Fibroblast of pulmonary artery (primary cell): Measurements from ENCODE around the gene KMT5B.

ENCODE experiments used
- DNase-seq: peaks from one replicate; pipeline ENCODE4 v3.0.0-alpha.2; 2010; ENCODE audit warnings: low read depth
- H3K4me3 ChIP-seq: replicated peaks from 2 replicates; pipeline ENCODE4 v1.5.1; 2011; ENCODE audit warnings: low read depth, mild to moderate bottlenecking, control low read depth, low read length, moderate library complexity
- TF ChIP-seq, protein P1 (sequence below): IDR thresholded peaks from 2 replicates; pipeline ENCODE4 v1.5.1; 2011; ENCODE audit warnings: mild to moderate bottlenecking, control low read depth, low read length, inconsistent platforms; ENCODE audit errors: missing control alignments

Gene KMT5B

DNA sequence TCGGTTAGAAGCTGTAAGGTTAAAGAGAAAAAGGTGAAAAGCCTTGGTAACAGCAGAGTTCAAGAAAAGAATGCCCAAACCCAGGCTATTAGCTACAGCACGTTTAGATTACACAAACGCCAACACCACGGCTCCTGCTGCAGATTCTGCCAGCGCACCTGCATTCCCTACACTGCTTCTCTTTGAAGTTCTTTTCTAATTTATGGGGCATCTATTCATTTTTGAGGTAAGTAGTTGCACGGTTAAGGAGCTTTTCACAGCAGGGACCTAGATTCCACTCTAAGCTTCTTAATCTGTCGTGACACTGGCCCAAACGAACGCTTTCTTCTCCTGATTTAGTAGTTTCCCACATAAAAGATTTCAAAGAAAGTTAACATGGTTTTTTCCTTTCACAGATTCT is 53.9 kb downstream of the KMT5B start:
- no peak for DNase-seq
- H3K4me3 ChIP-seq: no peak overlapping the region
- TF ChIP-seq, protein P1, sequence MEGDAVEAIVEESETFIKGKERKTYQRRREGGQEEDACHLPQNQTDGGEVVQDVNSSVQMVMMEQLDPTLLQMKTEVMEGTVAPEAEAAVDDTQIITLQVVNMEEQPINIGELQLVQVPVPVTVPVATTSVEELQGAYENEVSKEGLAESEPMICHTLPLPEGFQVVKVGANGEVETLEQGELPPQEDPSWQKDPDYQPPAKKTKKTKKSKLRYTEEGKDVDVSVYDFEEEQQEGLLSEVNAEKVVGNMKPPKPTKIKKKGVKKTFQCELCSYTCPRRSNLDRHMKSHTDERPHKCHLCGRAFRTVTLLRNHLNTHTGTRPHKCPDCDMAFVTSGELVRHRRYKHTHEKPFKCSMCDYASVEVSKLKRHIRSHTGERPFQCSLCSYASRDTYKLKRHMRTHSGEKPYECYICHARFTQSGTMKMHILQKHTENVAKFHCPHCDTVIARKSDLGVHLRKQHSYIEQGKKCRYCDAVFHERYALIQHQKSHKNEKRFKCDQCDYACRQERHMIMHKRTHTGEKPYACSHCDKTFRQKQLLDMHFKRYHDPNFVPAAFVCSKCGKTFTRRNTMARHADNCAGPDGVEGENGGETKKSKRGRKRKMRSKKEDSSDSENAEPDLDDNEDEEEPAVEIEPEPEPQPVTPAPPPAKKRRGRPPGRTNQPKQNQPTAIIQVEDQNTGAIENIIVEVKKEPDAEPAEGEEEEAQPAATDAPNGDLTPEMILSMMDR: no peak

DNA sequence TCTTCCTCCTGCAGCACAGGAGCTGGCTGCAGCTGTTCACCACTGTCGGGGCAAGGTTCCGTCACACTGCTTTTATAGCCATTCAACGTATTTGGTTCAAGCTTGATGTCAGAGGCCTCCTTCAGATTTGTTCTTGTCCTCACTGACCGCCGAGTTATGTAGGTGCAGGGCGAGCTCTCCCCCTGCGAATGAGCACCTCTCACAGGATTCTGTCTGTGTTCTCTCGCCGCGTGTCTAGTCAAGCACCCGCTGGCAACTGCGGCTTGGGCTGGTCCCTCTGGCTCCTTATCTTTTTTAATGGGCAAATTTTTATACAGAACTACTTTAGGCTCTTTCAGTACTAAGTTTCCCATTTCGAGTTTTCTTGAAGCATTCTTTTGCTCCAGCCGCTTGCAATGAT is 54.5 kb downstream of the KMT5B start:
- H3K4me3 ChIP-seq: no peak overlapping the region
- TF ChIP-seq, protein P1: no peak
- no peak for DNase-seq

DNA sequence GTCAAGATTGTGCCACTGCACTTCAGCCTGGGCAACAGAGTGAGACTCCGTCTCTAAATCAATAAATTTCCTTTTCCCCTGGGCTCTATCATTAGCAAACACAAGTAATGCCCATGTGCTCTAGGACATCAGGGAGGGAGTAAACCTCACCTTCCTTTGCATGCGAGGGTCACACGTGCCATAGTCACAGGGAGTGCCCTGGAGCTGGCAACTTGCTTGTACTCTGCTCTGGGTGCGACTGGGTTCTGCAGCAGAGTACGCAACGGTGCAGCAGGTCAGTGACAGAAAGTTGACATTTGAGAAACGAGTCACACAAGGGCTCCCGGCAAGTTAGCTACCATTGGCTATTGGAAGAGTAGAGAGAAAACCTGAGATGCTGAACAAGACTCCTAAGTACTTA is 59.4 kb downstream of the KMT5B start:
- DNase-seq: no peak
- no peak overlapping the region for H3K4me3 ChIP-seq
- TF ChIP-seq, protein P1: no peak

DNA sequence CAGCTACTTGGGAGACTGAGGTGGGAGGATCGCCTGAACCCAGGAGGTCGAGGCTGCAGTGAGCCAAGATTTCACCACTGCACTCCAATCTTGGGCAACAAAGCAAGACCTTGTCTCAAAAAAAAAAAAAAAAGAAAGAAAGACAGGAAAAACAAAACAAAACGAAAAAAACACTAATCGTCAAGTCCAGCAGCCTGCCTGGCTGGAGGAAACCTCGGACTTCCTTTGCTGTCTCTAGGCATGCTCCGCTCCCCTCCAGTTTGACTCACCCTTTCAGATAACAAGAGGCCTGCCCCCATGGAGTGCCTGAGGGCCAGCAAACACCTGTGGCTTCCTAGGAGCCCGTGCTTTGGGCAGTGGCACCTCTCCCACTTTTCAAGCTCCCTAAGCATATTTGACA is 63.1 kb downstream of the KMT5B start:
- no peak overlapping the region for H3K4me3 ChIP-seq
- peak; percentile 93 for DNase-seq

DNA sequence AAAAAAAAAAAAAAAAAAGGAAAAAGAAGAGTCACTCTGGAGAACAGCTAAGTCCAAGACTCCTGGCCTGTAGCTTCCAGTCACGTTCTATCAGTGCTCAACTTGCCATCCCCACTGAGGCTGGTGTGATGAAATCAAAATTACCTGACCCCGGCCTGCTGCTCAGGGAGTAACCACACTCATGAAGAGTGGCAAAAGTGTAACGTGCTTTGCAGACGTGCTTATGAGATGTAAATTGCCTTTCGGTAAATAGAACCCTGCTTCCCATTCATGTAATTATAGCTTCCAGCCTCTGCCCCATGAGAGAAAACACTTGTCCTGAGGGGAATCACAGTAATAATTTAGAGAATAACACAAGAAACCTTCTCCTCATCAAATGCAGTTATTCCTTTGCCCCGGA is 63.7 kb downstream of the KMT5B start:
- TF ChIP-seq, protein P1: no peak
- DNase-seq: no peak

More for the DNA sequence above, 63.1 kb downstream of the KMT5B start:
- TF ChIP-seq, protein P1: no peak

DNA sequence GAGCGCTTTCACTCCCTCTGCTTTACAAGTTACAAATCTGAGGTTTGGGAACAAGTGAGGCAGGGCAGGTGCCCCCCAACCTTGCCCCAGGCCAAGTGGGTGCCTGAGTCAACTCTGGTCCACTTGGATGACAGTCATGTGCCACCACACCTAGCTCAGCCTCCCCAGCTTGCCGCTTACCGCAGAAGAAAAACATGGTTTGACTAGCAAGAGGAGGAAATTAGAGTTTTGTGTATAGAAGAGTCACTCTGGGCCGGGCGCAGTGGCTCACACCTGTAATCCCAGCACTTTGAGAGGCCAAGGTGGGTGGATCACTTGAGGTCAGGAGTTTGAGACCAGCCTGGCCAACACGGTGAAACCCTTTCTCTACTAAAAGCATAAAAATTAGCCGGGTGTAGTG is 64.2 kb downstream of the KMT5B start:
- H3K4me3 ChIP-seq: no peak overlapping the region
- TF ChIP-seq, protein P1: no peak
- no peak for DNase-seq

More for the DNA sequence above, 63.7 kb downstream of the KMT5B start:
- no peak overlapping the region for H3K4me3 ChIP-seq

DNA sequence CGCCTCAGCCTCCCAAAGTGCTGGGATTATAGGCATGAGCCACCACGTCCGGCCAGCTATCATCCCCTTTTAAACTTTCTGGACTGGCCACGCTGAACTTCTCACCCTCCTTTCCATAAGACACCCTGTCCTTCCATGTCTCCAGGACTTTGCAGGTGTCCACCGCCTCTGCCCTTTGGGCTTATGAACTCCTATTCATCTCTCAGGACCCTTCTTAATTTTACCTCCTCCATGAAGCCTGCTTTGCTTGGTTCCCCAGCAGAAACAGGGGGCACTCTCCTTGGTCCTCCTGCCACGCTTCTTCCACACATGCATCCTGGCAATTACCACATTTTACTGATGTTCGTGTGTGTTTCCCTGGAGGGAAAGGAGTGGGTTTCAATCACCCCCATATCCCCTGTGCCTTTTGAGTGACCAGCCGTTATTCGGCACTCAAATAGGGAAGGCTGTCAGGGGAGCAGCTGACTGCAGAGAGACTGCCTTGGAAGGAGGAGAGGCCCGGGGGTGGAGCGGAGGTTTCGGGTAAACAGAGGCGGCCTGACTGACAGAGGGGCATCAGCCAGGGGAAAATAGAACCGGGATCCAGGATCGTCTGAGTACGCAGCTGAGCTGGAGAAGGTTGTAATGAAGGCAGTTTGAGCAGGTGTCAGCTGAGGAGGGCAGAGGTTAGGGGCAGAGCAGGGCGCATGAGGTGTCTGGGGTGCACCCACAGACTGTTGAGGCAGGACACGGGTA is 64.9 kb downstream of the KMT5B start:
- no peak for DNase-seq
- TF ChIP-seq, protein P1: no peak
- H3K4me3 ChIP-seq: no peak overlapping the region
